ENCODE data around the gene C12orf43.

The C12orf43 gene

GRCh38 chr12:120961604-120962531, 54.4 kb downstream of the C12orf43 start:
- no peak for TF ChIP-seq CTCF (IDR thresholded peaks at IDR 0.05; ENCODE audit: borderline replicate concordance, control extremely low read depth, extremely low read depth, insufficient read depth, missing control alignments)
- in situ Hi-C loops (cut with MboI; ENCODE audit: low sequenced_read_pairs, unreplicated experiment), result no loop called here
- DNase-seq (ENCODE audit: low spot score), result no peak

GRCh38 chr12:120960657-120961056, 55.6 kb downstream of the C12orf43 start:
- in situ Hi-C loops (cut with MboI; ENCODE audit: low sequenced_read_pairs, unreplicated experiment), result no loop called here
- DNase-seq (ENCODE audit: low spot score), result peak; percentile 60
- no peak for TF ChIP-seq CTCF (IDR thresholded peaks at IDR 0.05; ENCODE audit: borderline replicate concordance, control extremely low read depth, extremely low read depth, insufficient read depth, missing control alignments)

- TF ChIP-seq CTCF (IDR thresholded peaks at IDR 0.05; ENCODE audit: borderline replicate concordance, control extremely low read depth, extremely low read depth, insufficient read depth, missing control alignments), result no peak
- no peak for DNase-seq (ENCODE audit: low spot score)
- in situ Hi-C loops (cut with MboI; ENCODE audit: low sequenced_read_pairs, unreplicated experiment), result no loop called here
Measured at GRCh38 chr12:120959111-120959878, 57.0 kb downstream of the C12orf43 start.

GRCh38 chr12:120956579-120957300, 59.5 kb downstream of the C12orf43 start:
- no peak for TF ChIP-seq CTCF (IDR thresholded peaks at IDR 0.05; ENCODE audit: borderline replicate concordance, control extremely low read depth, extremely low read depth, insufficient read depth, missing control alignments)
- no peak for DNase-seq (ENCODE audit: low spot score)
- in situ Hi-C loops (cut with MboI; ENCODE audit: low sequenced_read_pairs, unreplicated experiment), result no loop called here

- TF ChIP-seq CTCF (IDR thresholded peaks at IDR 0.05; ENCODE audit: borderline replicate concordance, control extremely low read depth, extremely low read depth, insufficient read depth, missing control alignments), result no peak
- in situ Hi-C loops (cut with MboI; ENCODE audit: low sequenced_read_pairs, unreplicated experiment), result no loop called here
Measured at GRCh38 chr12:120955232-120955631, 61.1 kb downstream of the C12orf43 start.

DNA sequence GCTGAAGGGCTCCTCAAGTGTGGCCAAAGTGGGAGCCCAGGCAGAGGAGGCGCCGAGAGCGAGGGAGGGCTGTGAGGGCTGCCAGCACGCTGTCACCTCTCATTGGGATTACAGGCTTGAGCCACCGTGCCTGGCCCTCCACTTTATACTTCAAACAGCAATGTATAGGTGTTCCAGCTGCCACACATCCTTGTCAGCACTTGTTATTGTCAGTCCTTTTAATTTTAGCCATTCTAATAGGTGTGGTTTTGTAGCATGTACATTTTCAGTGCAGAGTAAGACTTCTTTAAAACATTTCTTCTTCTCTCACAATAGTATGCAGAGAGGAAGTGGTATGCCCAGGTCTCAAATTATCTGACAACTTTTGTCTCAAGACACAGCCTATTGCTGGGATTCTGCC, 65.5 kb downstream of the C12orf43 start:
- no peak for TF ChIP-seq CTCF (IDR thresholded peaks at IDR 0.05; ENCODE audit: borderline replicate concordance, control extremely low read depth, extremely low read depth, insufficient read depth, missing control alignments)

More at GRCh38 chr12:120955232-120955631, 61.1 kb downstream of the C12orf43 start:
- no peak for DNase-seq (ENCODE audit: low spot score)

More for the DNA sequence above, 65.5 kb downstream of the C12orf43 start:
- DNase-seq (ENCODE audit: low spot score), result no peak
- in situ Hi-C loops (cut with MboI; ENCODE audit: low sequenced_read_pairs, unreplicated experiment), result no loop called here
